OCI-LY7 (cell line): ENCODE results near the gene EXOC6B. TPM values are rescaled to one million over a fixed set of nuclear protein-coding genes. Genes with fewer than 3 reads are reported as not detected.

ENCODE experiments used
- BruUV-seq: library from RNA; stranded (reverse); fragments of 400-500 nt; replicated peaks from 2 replicates; lab custom pipeline; 2021; lab: Mats Ljungman, UMichigan
- CTCF ChIA-PET: fragments of 300-600 bp; sonication (Branson Sonifier 250); formaldehyde crosslinking; loops from one replicate; lab custom pipeline; 2022; ENCODE audit warnings: antibody characterized with exemption; ENCODE audit not compliant: unreplicated experiment; lab: Charles Lee
- POLR2A ChIA-PET: fragments of 300-600 bp; sonication (Branson Sonifier 250); formaldehyde crosslinking; loops from one replicate; lab custom pipeline; 2022; ENCODE audit warnings: antibody characterized with exemption; lab: Charles Lee
- DNase-seq: peaks from one replicate; pipeline ENCODE4 v3.0.0-alpha.2; 2015; ENCODE audit warnings: low spot score
- H2AFZ ChIP-seq: fragments of 200-600 bp; sonication (generic), shearing (Covaris generic); 2 replicates; pipeline ENCODE4 v1.6.1; 2014; ENCODE audit warnings: mild to moderate bottlenecking, antibody characterized with exemption, low read length, moderate library complexity
- H3K27ac ChIP-seq: fragments of 200-600 bp; sonication (generic); 2 replicates; pipeline ENCODE4 v1.5.1; 2014; ENCODE audit warnings: mixed run types, low read depth, mild to moderate bottlenecking, moderate library complexity, low read length, inconsistent platforms; ENCODE audit not compliant: poor library complexity, severe bottlenecking
- H3K36me3 ChIP-seq: fragments of 200-600 bp; sonication (generic); 2 replicates; pipeline ENCODE4 v1.6.1; 2014; ENCODE audit warnings: mild to moderate bottlenecking, antibody characterized with exemption, low read length, moderate library complexity, mixed read lengths; ENCODE audit not compliant: insufficient read depth
- H3K4me1 ChIP-seq: fragments of 200-600 bp; sonication (generic); 2 replicates; pipeline ENCODE4 v1.5.1; 2014; ENCODE audit warnings: mild to moderate bottlenecking, low read length; ENCODE audit not compliant: insufficient read depth, poor library complexity, severe bottlenecking
- H3K4me2 ChIP-seq: fragments of 200-600 bp; sonication (generic); 2 replicates; pipeline ENCODE4 v1.6.1; 2014; ENCODE audit warnings: mild to moderate bottlenecking, low read length
- H3K4me3 ChIP-seq: fragments of 200-600 bp; sonication (generic); 2 replicates; pipeline ENCODE4 v1.5.1; 2014; ENCODE audit warnings: mild to moderate bottlenecking, low read depth, low read length; ENCODE audit not compliant: poor library complexity, severe bottlenecking
- H3K79me2 ChIP-seq: fragments of 200-600 bp; sonication (generic); 2 replicates; pipeline ENCODE4 v1.6.1; 2016; ENCODE audit warnings: low read depth, mild to moderate bottlenecking, low read length, moderate library complexity, mixed read lengths; ENCODE audit not compliant: insufficient read depth
- H3K9me2 ChIP-seq: fragments of 200-600 bp; sonication (generic); 2 replicates; pipeline ENCODE4 v1.6.1; 2016; ENCODE audit warnings: mild to moderate bottlenecking, low read length, mixed read lengths; ENCODE audit not compliant: insufficient read depth
- H3K9me3 ChIP-seq: fragments of 200-600 bp; sonication (generic); 2 replicates; pipeline ENCODE4 v1.6.1; 2014; ENCODE audit warnings: mild to moderate bottlenecking, mixed run types, low read length, mixed read lengths
- H4K20me1 ChIP-seq: fragments of 200-600 bp; sonication (generic); 2 replicates; pipeline ENCODE4 v1.6.1; 2014; ENCODE audit warnings: mild to moderate bottlenecking, antibody characterized with exemption, low read length, moderate library complexity, mixed read lengths; ENCODE audit not compliant: insufficient read depth
- EZH2phosphoT487 ChIP-seq: fragments of 200-600 bp; sonication (generic); IDR thresholded peaks from 2 replicates; pipeline ENCODE4 v1.6.1; 2018; ENCODE audit warnings: low read depth, borderline replicate concordance, mild to moderate bottlenecking, mixed run types, antibody characterized with exemption, low read length, moderate library complexity, mixed read lengths
- intact Hi-C: fragments of 100-400 bp; cut with micrococcal nuclease; formaldehyde crosslinking; loops from one replicate; pipeline ENCODE4 v1.10.0; 2022; ENCODE audit not compliant: unreplicated experiment
- total RNA-seq, 2 experiments: library from RNA; depleted of rRNA in 1 of 2; stranded (reverse); fragments of >200 nt in 1 of 2; shearing (Covaris generic) in 1 of 2; gene quantifications; 2 replicates each; pipeline ENCODE4 v1.2.3, GENCODE V29; 2014 to 2022
- TF ChIP-seq, protein P1 (sequence below): fragments of 200-600 bp; sonication (generic); conservative IDR thresholded peaks from 2 replicates; pipeline ENCODE4 v1.5.1; 2014; ENCODE audit warnings: mild to moderate bottlenecking, antibody characterized with exemption, low read length, moderate library complexity, mixed read lengths

The EXOC6B gene
- total RNA-seq, 2 experiments from 2014 or later: 5.1 TPM; not detected in 1

DNA sequence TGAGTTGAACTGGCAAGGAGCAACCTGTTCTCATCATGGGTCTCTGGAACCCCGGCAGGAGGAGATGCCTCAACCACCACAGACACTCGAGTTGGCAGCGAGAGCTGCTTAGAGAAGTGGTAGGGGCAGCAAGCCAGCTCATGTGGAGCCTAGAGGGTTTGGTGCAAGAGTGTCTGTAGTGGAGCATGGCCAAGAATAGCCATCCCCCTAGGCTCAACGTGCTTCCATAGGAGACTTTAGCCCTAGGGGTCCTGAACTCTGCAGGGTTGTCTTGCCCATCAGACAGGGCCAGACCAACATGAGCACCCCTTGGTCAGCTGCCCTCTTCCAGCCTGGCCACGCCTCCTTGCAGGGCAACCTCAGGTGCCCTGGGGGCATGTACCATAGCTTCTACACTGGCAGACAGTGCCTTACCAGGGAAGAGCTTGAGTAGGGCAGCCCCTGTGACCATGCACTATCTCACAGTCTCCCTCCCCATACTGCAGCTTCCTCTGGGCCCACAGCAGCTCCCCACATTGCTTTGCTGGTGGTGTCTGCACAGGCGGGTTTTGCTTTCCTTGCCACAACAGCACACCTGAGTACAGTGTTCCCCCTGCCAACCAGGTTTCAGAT is 187.1 kb downstream of the EXOC6B start:
- no peak overlapping the region for H2AFZ ChIP-seq
- BruUV-seq: no TSS peak
- POLR2A ChIA-PET: no interaction called here

DNA sequence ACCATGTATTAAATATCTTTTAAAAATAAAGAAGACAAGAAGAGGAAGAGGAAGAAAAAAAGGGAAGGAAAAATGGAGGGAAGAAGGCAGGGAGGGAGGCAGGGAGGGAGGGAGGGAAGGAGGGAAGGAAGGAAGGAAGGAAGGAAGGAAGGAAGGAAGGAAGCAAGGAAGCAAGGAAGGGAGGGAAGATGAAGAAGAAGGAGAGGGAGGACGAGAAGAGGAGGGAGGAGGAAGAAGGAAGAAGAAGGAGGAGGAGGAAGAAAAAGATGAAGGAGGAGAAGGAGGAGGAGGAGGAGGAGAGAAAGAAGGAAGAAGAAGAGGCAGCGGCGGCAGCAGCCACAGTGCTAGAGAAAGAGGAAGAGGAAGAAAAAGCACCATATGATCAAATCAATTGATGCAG is 189.6 kb downstream of the EXOC6B start:
- no TSS peak for BruUV-seq
- Histone ChIP-seq H3K79me2 (no peaks in the 10 kb centered on the region), H3K4me1 (no peaks in the 10 kb centered on the region), H3K4me3 (no peak overlapping the region), H3K36me3 (no peaks in the 10 kb centered on the region), H3K9me2 (no peaks in the 10 kb centered on the region), H3K27ac (no peak overlapping the region), H3K9me3 (no peaks in the 10 kb centered on the region), H4K20me1 (no peaks in the 10 kb centered on the region), H3K4me2 (no peak overlapping the region), H2AFZ (no peak overlapping the region)
- ChIA-PET POLR2A (no interaction called here), CTCF (no interaction called here)
- intact Hi-C loops: no loop called here
- no peak for DNase-seq
- TF ChIP-seq, protein P1, sequence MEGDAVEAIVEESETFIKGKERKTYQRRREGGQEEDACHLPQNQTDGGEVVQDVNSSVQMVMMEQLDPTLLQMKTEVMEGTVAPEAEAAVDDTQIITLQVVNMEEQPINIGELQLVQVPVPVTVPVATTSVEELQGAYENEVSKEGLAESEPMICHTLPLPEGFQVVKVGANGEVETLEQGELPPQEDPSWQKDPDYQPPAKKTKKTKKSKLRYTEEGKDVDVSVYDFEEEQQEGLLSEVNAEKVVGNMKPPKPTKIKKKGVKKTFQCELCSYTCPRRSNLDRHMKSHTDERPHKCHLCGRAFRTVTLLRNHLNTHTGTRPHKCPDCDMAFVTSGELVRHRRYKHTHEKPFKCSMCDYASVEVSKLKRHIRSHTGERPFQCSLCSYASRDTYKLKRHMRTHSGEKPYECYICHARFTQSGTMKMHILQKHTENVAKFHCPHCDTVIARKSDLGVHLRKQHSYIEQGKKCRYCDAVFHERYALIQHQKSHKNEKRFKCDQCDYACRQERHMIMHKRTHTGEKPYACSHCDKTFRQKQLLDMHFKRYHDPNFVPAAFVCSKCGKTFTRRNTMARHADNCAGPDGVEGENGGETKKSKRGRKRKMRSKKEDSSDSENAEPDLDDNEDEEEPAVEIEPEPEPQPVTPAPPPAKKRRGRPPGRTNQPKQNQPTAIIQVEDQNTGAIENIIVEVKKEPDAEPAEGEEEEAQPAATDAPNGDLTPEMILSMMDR: no peak
- TF ChIP-seq EZH2phosphoT487: no peak

More for the DNA sequence above, 187.1 kb downstream of the EXOC6B start:
- H4K20me1 ChIP-seq: no peaks in the 10 kb centered on the region
- no peaks in the 10 kb centered on the region for H3K9me3 ChIP-seq
- TF ChIP-seq, protein P1: no peak
- TF ChIP-seq EZH2phosphoT487: no peak
- H3K4me3 ChIP-seq: no peak overlapping the region
- H3K79me2 ChIP-seq: no peaks in the 10 kb centered on the region
- H3K4me1 ChIP-seq: no peaks in the 10 kb centered on the region
- CTCF ChIA-PET: no interaction called here
- no peaks in the 10 kb centered on the region for H3K9me2 ChIP-seq
- H3K36me3 ChIP-seq: no peaks in the 10 kb centered on the region
- H3K4me2 ChIP-seq: no peak overlapping the region
- DNase-seq: no peak
- intact Hi-C loops: no loop called here
- H3K27ac ChIP-seq: no peak overlapping the region

DNA sequence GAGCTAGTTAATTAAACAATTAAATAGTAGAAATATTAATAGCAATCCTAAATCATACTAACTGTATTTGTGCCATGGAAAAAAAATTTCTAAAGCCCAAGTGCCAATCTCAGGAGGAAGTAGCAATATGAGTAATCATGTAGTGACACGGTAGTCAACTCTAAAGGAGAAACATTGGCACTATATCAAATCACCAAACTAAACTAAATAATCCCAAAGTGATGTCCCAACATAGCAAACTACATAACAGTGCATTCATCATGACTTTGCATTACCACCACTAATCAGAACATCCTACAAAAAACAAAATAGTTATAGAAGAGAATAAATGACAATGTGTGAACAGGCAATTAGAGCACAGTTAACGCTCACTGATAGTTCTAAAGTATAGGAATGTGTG is 195.1 kb downstream of the EXOC6B start:
- intact Hi-C loops: no loop called here
- no peaks in the 10 kb centered on the region for H4K20me1 ChIP-seq
- no peaks in the 10 kb centered on the region for H3K79me2 ChIP-seq
- no peak overlapping the region for H2AFZ ChIP-seq
- DNase-seq: no peak
- BruUV-seq: no TSS peak
- H3K27ac ChIP-seq: no peak overlapping the region
- H3K36me3 ChIP-seq: no peaks in the 10 kb centered on the region
- H3K4me3 ChIP-seq: no peak overlapping the region
- no peak overlapping the region for H3K4me2 ChIP-seq
- TF ChIP-seq, protein P1: no peak
- TF ChIP-seq EZH2phosphoT487: no peak
- H3K4me1 ChIP-seq: no peaks in the 10 kb centered on the region
- POLR2A ChIA-PET: no interaction called here
- no peaks in the 10 kb centered on the region for H3K9me3 ChIP-seq
- CTCF ChIA-PET: no interaction called here
- H3K9me2 ChIP-seq: no peaks in the 10 kb centered on the region
